ENCODE data around the gene GFPT2. TPM values are rescaled to one million over a fixed set of nuclear protein-coding genes. Genes with fewer than 3 reads are reported as not detected.

The GFPT2 gene
- total RNA-seq, 6 experiments from 2014 or later, result 0.32 to 0.93 (median 0.61) TPM

DNA sequence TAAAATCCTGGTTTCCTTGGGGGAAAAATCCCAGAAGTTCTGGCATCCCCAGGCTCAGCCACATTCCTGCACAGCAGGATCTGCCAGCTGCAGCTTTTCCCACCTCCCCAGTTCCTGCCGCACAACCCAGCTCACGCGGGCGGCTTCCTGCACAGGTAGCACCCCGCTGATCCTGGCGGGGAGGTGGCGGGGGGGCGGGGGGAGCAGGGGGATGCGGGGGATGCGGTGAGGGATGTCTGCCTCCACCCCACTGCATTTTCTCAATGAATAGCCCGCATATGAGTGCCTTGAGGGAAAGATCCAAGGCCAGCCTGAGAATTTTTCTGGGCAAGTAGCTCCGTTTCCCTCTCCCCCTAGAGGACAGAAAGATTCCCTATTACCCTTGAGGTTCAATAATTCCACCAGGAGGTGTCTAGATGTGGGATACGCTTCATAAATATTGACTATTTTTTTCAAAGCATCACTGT, 21.1 kb downstream of the GFPT2 start:
- no peaks in the 10 kb centered on the region for H3K27me3 ChIP-seq
- intact Hi-C loops (cut with DNase I), result no loop called here
- DNase-seq (no peak), ATAC-seq (no peak)
- H3K27ac ChIP-seq, result no peak overlapping the region
- 11% methylated on average over 9 of the region's 13 CpGs for WGBS (ENCODE audit: insufficient coverage, low coverage, low lambda C conversion rate, missing lambda C conversion rate)
- H3K4me3 ChIP-seq, result no peak overlapping the region
- no peaks in the 10 kb centered on the region for H3K4me1 ChIP-seq
- no peaks in the 10 kb centered on the region for H3K36me3 ChIP-seq
- no peak for TF ChIP-seq POLR2A (IDR thresholded peaks at IDR 0.05)
- TF ChIP-seq, protein P1, sequence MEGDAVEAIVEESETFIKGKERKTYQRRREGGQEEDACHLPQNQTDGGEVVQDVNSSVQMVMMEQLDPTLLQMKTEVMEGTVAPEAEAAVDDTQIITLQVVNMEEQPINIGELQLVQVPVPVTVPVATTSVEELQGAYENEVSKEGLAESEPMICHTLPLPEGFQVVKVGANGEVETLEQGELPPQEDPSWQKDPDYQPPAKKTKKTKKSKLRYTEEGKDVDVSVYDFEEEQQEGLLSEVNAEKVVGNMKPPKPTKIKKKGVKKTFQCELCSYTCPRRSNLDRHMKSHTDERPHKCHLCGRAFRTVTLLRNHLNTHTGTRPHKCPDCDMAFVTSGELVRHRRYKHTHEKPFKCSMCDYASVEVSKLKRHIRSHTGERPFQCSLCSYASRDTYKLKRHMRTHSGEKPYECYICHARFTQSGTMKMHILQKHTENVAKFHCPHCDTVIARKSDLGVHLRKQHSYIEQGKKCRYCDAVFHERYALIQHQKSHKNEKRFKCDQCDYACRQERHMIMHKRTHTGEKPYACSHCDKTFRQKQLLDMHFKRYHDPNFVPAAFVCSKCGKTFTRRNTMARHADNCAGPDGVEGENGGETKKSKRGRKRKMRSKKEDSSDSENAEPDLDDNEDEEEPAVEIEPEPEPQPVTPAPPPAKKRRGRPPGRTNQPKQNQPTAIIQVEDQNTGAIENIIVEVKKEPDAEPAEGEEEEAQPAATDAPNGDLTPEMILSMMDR (IDR thresholded peaks at IDR 0.05), result no peak
- no peaks in the 10 kb centered on the region for H3K9me3 ChIP-seq

DNA sequence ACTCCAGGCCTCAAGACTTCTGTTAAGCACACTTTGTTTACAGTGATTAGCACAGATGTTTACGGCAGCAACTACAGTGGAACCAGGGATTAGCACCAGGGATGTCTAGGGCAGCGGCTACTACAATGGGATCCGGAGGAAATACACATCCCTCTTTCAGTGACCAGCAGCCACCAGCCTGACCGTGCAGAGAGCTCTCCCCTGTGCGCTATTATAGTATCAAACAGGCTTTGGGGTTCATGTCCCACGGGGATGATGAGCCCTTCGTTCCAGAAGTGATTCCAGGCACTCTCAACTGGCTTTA, 21.5 kb downstream of the GFPT2 start:
- no peaks in the 10 kb centered on the region for H3K27me3 ChIP-seq
- no peaks in the 10 kb centered on the region for H3K4me1 ChIP-seq
- H3K9me3 ChIP-seq, result no peaks in the 10 kb centered on the region
- intact Hi-C loops (cut with DNase I), result no loop called here
- TF ChIP-seq, protein P1 (IDR thresholded peaks at IDR 0.05), result no peak
- TF ChIP-seq POLR2A (IDR thresholded peaks at IDR 0.05), result no peak
- WGBS (ENCODE audit: insufficient coverage, low coverage, low lambda C conversion rate, missing lambda C conversion rate), result 11% methylated on average over 3 of the region's 7 CpGs
- DNase-seq (no peak), ATAC-seq (no peak)
- H3K4me3 ChIP-seq, result no peak overlapping the region
- H3K27ac ChIP-seq, result no peak overlapping the region
- H3K36me3 ChIP-seq, result no peaks in the 10 kb centered on the region

DNA sequence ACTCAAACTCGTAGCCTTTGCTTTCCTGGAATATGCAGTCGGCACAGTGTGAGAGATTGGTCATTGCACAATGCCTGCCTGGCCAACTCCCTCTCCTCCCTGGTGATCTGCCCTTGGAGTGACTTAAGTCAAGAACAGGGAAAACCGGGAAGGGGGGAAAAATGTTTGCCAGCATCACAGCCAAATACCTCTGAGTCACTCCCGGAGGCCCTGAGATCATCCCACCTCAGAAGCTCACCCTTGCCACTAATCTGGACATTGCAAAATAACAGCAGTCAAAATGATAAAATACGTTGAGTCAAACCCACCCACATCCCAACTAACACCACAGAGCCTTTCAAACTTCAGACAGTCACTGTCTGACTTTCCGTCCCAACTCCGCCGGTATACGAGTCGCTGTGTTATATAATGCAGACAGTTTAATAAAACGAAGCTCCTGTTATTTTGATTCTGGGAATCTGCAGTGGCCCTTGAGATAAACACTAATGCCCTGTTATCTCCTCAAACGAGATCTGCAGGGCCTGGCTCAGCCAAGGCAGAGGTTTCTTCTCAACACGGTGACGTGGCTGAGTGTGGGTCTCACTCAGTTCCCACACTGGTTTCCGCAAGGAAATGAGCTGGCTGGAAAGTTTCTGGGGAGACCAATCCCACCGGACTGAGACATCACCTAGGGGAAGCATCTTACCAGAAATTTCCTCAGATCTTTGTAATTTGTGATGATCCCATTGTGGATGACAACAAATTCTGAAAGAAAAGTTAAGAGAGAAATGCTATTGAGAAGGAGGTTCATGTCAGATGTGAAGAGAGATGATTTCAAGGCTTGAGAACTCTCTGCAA, 22.1 kb downstream of the GFPT2 start:
- DNase-seq (no peak), ATAC-seq (peak in 1 of 4 donors; percentile 42)
- no peaks in the 10 kb centered on the region for H3K9me3 ChIP-seq
- no peak overlapping the region for H3K4me3 ChIP-seq
- H3K27ac ChIP-seq, result no peak overlapping the region
- 48% methylated on average over 16 of the region's 16 CpGs for WGBS (ENCODE audit: insufficient coverage, low coverage, low lambda C conversion rate, missing lambda C conversion rate)
- H3K4me1 ChIP-seq, result no peaks in the 10 kb centered on the region
- no peaks in the 10 kb centered on the region for H3K27me3 ChIP-seq
- no peak for TF ChIP-seq POLR2A (IDR thresholded peaks at IDR 0.05)
- TF ChIP-seq, protein P1 (IDR thresholded peaks at IDR 0.05), result no peak
- intact Hi-C loops (cut with DNase I), result no loop called here
- no peaks in the 10 kb centered on the region for H3K36me3 ChIP-seq

DNA sequence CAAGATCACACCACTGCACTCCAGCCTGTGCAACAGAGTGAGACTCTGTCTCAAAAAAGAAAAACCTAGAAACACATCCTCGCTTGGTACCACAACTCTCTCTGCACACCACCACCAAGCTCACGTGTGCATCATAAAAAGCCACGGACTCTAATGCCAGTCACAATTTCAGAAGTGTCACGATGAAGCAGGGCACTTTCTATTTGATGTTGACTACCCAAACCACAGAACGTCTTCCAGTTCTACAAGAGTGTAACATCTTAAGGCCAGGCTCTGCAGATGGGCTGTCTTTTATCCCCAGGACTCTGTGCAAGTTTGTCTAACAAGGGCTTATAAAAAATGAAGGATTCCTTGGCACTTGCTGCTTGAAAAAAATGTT, 22.9 kb downstream of the GFPT2 start:
- no CpG with 5 or more reads among the region's 5 CpGs for WGBS (ENCODE audit: insufficient coverage, low coverage, low lambda C conversion rate, missing lambda C conversion rate)
- Histone ChIP-seq H3K4me3 (no peak overlapping the region), H3K9me3 (no peaks in the 10 kb centered on the region), H3K4me1 (no peaks in the 10 kb centered on the region), H3K27me3 (no peaks in the 10 kb centered on the region), H3K36me3 (no peaks in the 10 kb centered on the region), H3K27ac (no peak overlapping the region)
- DNase-seq, result no peak
- intact Hi-C loops (cut with DNase I), result no loop called here
- TF ChIP-seq, protein P1 (IDR thresholded peaks at IDR 0.05), result no peak
- no peak for TF ChIP-seq POLR2A (IDR thresholded peaks at IDR 0.05)
- no peak for ATAC-seq
